Left lung (tissue), 10 donors: Measurements from ENCODE around the gene SLC35F5. TPM values are rescaled to one million over a fixed set of nuclear protein-coding genes. Genes with fewer than 3 reads are reported as not detected.
"Not testable (repeated sequence)": the region's sequence is repeated elsewhere in the genome, so short reads cannot be mapped to it uniquely, and the experiment has no call there.

Experiments
- ATAC-seq: fragments of 200-7000 bp; cut with Tn5 transposase; one replicate; pipeline ENCODE4 v1.9.1; 2020; ENCODE audit warnings: moderate library complexity
- DNase-seq, 4 donors: peaks; one replicate each; pipeline ENCODE4 v3.0.0-alpha.2; 2013 to 2020
- H3K27ac ChIP-seq, 2 donors: fragments of 200-600 bp; sonication (generic) in 1 of 2; one replicate each; pipeline versions ENCODE4 v1.5.0 to v1.8.0; 2020 to 2021
- H3K27me3 ChIP-seq, 2 donors: fragments of 200-600 bp; sonication (generic) in 1 of 2; one replicate each; pipeline versions ENCODE4 v1.5.0 to v1.8.0; 2020 to 2021
- H3K36me3 ChIP-seq, 2 donors: fragments of 200-600 bp; sonication (generic) in 1 of 2; one replicate each; pipeline versions ENCODE4 v1.5.0 to v1.8.0; 2020 to 2021
- H3K4me1 ChIP-seq, 2 donors: fragments of 200-600 bp; one replicate each; pipeline ENCODE4 v1.8.0; 2021
- H3K4me3 ChIP-seq, 2 donors: fragments of 200-600 bp; sonication (generic) in 1 of 2; one replicate each; pipeline versions ENCODE4 v1.5.0 to v1.8.0; 2020 to 2021; ENCODE audit warnings: mild to moderate bottlenecking in 1 of 2
- H3K9me3 ChIP-seq, 2 donors: fragments of 200-600 bp; sonication (generic) in 1 of 2; one replicate each; pipeline versions ENCODE4 v1.5.0 to v1.8.0; 2020 to 2021
- CTCF ChIP-seq, 2 donors: fragments of 200-600 bp; sonication (generic) in 1 of 2; IDR thresholded peaks; one replicate each; pipeline versions ENCODE4 v1.5.0 to v1.8.0; 2021; ENCODE audit warnings: antibody characterized with exemption in 2 of 2
- intact Hi-C, 2 donors: fragments of 100-400 bp; cut with DNase I; formaldehyde crosslinking; loops; one replicate each; pipeline versions ENCODE4 v1.11.2 to v1.14.2; 2022
- polyA plus RNA-seq, 6 donors: library from polyadenylated mRNA; unstranded; fragments of 120-200 nt; gene quantifications; one replicate each; pipeline ENCODE4 v1.2.1, GENCODE V29; 2013; ENCODE audit not compliant: insufficient read length in 6 of 6
- total RNA-seq, 2 donors: library from RNA; stranded (reverse); fragmentation: NEBNext Ultra II Directional; extraction: Animal tissue kit (Norgen Biotek cat#: 25700); gene quantifications; one replicate each; pipeline ENCODE4 v1.2.1, GENCODE V29; 2021
- donor health status: DM: no; HTN: yes; CAD: no.
- donor health status: DM: no; HTN: no; CAD: no.

The SLC35F5 gene
- total and polyA plus RNA-seq, 8 donors, result 75.7 to 111 (median 100) TPM

- ATAC-seq (no peak), DNase-seq (no peak)
- Histone ChIP-seq H3K9me3 (no peaks in the 10 kb centered on the region), H3K27ac (no peak overlapping the region), H3K36me3 (no peaks in the 10 kb centered on the region), H3K4me3 (no peak overlapping the region), H3K4me1 (no peaks in the 10 kb centered on the region), H3K27me3 (peaks cover 0 to 10% of the 10 kb centered on the region in 2 donors)
- no peak for TF ChIP-seq CTCF (IDR thresholded peaks at IDR 0.05)
- intact Hi-C loops, result no loop called here
Observed at GRCh38 chr2:113780472-113780871, 24.0 kb upstream of the SLC35F5 start.

- ATAC-seq, result no peak
- Histone ChIP-seq H3K4me1 (no peaks in the 10 kb centered on the region), H3K9me3 (no peaks in the 10 kb centered on the region), H3K36me3 (no peaks in the 10 kb centered on the region), H3K27me3 (peaks cover 0 to 10% of the 10 kb centered on the region in 2 donors), H3K4me3 (no peak overlapping the region), H3K27ac (no peak overlapping the region)
- intact Hi-C loops, result no loop called here
- TF ChIP-seq CTCF (IDR thresholded peaks at IDR 0.05), result no peak
- DNase-seq, result no peak
Observed at GRCh38 chr2:113777371-113777770, 20.9 kb upstream of the SLC35F5 start.

- no peaks in the 10 kb centered on the region for H3K9me3 ChIP-seq
- intact Hi-C loops, result no loop called here
- ATAC-seq (no peak), DNase-seq (no peak)
- H3K27ac ChIP-seq, result no peak overlapping the region
- no peaks in the 10 kb centered on the region for H3K36me3 ChIP-seq
- TF ChIP-seq CTCF (IDR thresholded peaks at IDR 0.05), result no peak
- H3K4me1 ChIP-seq, result no peaks in the 10 kb centered on the region
- peaks cover 0 to 10% of the 10 kb centered on the region in 2 donors for H3K27me3 ChIP-seq
- no peak overlapping the region for H3K4me3 ChIP-seq
Observed at GRCh38 chr2:113776949-113777348, 20.5 kb upstream of the SLC35F5 start.

- H3K27me3 ChIP-seq, H3K27ac ChIP-seq, H3K36me3 ChIP-seq, H3K4me1 ChIP-seq, H3K4me3 ChIP-seq, DNase-seq, H3K9me3 ChIP-seq, intact Hi-C loops, ATAC-seq: not testable (repeated sequence)
Observed at GRCh38 chr2:113774616-113775015, 18.2 kb upstream of the SLC35F5 start.

- Histone ChIP-seq H3K27me3 (no peaks in the 10 kb centered on the region), H3K36me3 (no peaks in the 10 kb centered on the region), H3K4me1 (no peaks in the 10 kb centered on the region), H3K4me3 (no peak overlapping the region), H3K27ac (no peak overlapping the region), H3K9me3 (no peaks in the 10 kb centered on the region)
- intact Hi-C loops, result no loop called here
- DNase-seq (no peak), ATAC-seq (no peak)
- no peak for TF ChIP-seq CTCF (IDR thresholded peaks at IDR 0.05)
Observed at GRCh38 chr2:113770929-113771328, 14.5 kb upstream of the SLC35F5 start.

- Histone ChIP-seq H3K27ac (no peak overlapping the region), H3K27me3 (no peaks in the 10 kb centered on the region), H3K4me1 (no peaks in the 10 kb centered on the region), H3K9me3 (no peaks in the 10 kb centered on the region), H3K36me3 (no peaks in the 10 kb centered on the region), H3K4me3 (no peak overlapping the region)
- ATAC-seq (no peak), DNase-seq (no peak)
- intact Hi-C loops, result loop anchor here in 1 of 2 donors (10.0 kb wide), 1 partner anchor 105 kb away; no protein-coding TSS in a partner anchor
- TF ChIP-seq CTCF (IDR thresholded peaks at IDR 0.05), result no peak
Observed at GRCh38 chr2:113769555-113769954, 13.1 kb upstream of the SLC35F5 start.
